Subcutaneous adipose tissue (tissue), 4 donors: ENCODE measurements around the gene CAPG. TPM values are rescaled to one million over a fixed set of nuclear protein-coding genes. Genes with fewer than 3 reads are reported as not detected.

Experiments
- total RNA-seq, 4 donors: library from RNA; depleted of rRNA; stranded (reverse); fragments of >200 nt; gene quantifications; one replicate each; pipeline ENCODE4 v1.1.0, GENCODE V29; 2016
- TF ChIP-seq, protein P1 (sequence below): fragments of 450-650 bp; IDR thresholded peaks from one replicate; pipeline ENCODE4 v1.5.1; 2016; ENCODE audit warnings: low read depth, mild to moderate bottlenecking, control low read depth, antibody characterized with exemption, moderate library complexity

CAPG gene
- total RNA-seq, 4 donors from 2014 or later, result 80.7 to 616 (median 167) TPM

DNA sequence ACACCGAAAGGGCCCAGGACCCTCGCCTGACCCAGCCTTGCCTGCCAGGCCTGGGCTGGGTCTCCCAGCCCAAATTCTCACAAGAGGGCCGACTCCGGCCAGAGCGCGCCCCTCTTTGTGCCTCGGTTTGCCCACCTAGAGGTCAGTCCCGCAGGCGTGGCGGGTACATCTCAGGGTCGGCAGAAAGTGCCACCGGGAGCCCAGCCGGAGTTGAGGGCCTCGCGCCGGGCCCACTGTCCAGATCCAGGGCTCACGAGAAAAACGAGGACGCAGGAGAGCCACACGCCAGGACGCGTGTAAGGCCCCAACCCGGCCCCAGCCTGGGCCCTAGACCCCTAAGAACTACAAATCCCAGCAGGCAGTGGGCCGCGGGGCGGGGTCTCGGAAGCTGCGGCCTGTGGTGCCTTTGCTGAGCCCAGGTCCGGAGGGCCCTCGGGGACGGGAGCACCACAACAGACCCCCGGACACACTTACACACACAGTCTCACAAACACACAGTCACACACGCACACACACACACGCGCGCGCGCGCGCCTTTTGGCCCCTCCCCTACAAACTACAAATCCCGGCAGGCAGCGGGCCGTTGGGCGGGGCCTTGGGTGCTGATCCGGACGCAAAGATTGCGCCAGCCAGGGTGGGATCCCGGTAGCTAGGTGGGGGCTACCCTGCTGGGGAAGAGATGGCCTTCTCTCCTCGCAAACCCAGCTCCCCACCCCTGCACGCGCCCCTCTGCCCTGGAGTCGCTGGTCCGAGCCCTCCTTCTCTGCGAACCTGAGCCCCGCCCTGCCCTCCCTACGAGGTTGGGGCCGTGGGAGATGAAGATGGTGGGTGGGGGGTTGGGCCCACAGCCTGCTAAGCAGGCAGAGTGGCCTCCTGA lies 8.2 kb upstream of the CAPG start, which contains the start of gene SH2D6:
Gene SH2D6, plus strand, starts transcription at position 583 of the 877 bp plus-strand sequence. CDS start 10,752 bp downstream, outside the sequence.
- TF ChIP-seq, protein P1, sequence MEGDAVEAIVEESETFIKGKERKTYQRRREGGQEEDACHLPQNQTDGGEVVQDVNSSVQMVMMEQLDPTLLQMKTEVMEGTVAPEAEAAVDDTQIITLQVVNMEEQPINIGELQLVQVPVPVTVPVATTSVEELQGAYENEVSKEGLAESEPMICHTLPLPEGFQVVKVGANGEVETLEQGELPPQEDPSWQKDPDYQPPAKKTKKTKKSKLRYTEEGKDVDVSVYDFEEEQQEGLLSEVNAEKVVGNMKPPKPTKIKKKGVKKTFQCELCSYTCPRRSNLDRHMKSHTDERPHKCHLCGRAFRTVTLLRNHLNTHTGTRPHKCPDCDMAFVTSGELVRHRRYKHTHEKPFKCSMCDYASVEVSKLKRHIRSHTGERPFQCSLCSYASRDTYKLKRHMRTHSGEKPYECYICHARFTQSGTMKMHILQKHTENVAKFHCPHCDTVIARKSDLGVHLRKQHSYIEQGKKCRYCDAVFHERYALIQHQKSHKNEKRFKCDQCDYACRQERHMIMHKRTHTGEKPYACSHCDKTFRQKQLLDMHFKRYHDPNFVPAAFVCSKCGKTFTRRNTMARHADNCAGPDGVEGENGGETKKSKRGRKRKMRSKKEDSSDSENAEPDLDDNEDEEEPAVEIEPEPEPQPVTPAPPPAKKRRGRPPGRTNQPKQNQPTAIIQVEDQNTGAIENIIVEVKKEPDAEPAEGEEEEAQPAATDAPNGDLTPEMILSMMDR, result no peak

DNA sequence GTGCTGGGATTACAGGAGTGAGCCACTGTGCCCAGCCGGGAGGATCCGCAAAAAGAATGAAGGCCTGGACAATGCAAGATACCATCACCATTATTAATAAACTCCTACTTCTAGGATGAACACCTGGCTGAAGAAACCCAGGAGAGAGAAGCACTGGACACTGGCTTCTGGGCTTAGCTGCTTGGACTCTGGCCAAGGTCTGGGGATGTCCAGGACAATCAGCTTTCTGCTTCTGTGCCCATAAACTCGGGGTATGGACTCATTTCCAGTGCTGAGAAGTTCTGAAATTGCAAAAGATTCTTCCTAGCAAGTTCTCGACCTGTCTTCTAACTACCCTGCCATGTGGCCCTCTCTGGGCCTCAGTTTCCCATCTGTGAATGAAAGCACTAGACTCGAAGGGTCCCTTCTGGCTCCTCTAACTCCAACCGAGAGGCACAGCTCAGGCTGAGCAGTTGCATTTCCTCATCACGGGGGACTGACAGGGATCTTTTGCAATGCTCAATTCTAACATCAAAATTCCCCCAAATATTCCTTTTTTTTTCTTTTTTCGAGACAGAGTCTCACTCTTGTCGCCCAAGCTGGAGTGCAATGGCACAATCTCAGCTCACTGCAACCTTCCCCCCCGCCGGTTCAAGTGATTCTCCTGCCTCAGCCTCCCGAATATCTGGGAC lies 5.9 kb upstream of the CAPG start:
- TF ChIP-seq, protein P1, result no peak

DNA sequence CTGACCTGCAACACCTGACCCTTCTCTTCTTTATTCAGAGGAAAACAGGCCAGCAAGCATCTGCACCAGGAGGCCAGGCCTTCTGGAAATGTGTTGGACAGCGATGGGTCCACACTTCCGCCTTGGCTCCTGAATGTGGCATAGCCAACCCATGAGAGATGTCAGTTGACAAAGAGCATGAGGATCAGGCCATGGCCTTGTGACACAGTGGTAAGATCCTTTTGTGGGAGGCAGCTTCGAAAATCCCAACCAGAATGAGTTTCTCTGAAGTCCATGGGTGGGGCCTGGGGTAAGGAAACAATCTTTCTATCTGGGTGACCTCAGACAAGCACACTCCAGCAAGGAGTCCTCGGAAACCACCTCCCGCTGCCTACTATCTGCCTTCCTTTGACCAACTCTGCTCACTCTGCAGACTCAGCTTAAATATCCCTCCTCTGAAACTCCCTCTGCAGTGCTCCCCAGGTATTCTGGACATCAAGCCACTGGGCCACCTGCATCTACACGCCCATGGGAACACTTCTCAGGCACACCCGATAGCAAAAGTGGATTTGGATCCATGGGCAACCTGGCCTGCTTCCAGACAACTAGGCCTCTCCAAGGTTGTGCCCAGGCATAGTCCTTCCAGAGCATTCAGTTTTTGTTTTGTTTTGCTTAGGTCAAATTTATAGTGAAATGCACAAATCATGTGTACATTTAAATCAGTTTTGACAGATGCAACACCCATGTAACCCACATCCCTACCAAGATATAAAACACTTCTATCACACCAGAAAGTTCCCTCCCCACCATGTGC lies 4.8 kb upstream of the CAPG start:
- TF ChIP-seq, protein P1, result no peak

DNA sequence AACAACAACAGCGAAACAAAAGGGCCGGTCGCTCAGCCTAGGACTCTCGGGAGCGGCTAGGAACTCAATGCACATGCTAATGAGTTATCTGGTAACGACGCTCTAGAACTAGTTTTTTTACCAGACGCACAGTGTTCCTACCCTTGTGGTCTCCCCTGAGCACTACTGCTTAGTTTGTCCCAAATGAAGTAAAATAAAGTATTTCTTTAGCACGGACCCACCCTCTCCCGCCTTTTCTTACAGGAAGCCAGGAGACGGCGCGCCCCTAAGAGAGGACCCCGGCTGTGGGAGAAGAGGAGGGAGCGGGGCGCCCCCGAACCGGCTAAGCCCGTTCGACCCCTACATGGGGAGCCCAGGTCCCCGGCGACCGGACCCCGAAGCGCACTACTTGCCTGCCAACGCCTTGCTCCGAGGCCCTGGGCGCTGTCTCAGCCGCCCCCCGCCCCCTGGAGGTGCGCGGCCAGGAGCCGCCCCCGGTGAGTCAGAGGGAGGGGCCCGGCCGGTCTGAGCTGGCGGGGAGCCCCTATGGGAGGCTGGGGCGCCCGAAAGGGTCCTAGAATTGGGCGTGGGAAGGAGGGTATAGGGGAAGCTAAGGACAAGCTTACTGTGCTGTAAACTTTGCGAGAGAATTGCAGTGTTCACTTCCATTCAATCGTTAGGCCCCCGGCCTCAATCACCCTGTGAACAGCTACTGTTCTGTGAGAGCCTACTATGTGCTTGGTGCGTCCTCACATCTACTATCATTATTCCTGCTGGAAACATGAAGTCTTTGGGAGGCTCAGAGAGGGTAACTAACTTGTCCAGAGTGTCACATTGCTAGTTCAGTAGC lies 3.6 kb upstream of the CAPG start:
- TF ChIP-seq, protein P1, result no peak

GRCh38 chr2:85411405-85411748 lies 1.2 kb upstream of the CAPG start:
- TF ChIP-seq, protein P1, result no peak

DNA sequence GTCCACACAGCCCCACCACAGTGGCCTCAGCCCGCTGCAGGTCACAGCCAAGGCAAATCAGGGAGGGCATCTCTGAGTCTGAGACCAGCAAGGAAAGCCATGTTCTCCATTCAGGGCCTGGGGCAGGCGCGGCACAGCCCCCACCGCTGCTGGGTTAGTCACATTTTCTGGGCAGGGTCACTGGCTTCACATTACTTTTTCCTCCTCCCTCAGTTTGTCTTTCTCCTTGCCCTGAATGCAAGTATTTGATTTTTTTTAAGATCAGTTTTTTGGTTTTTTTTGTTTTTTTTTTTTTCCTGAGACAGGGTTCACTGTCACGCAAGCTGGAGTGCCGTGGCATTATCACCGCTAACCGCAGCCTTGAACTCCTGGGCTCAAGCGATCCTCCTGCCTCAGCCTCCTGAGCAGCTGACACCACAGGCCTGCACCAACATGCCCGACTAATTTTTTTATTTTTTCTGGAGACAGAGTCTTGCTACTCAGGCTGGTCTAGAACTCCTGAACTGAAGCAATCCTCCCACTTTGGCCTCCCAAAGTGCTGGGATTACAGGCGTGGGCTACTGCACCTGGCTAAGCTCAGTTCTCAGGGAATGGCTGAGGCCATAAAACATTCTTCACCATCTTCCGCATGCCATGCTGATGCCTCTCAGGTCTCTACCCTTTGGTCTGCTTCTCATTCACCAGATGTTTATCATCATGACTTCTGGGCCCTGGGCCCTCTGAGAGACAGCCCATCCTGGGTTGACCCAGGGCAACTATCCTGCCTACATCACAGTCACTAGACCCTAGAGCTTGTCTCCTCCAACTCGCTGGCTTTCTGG lies 628 bp upstream of the CAPG start:
- TF ChIP-seq, protein P1, result no peak
